NCI-H2107 treated with DMSO at 0.1 percent for 48 hours (cell line): ENCODE measurements around the gene HTD2.
"Not testable (repeated sequence)": the region's sequence is repeated elsewhere in the genome, so short reads cannot be mapped to it uniquely, and the experiment has no call there.

Source experiments
- DNase-seq: peaks from one replicate; lab custom pipeline; 2025; ENCODE audit not compliant: unreplicated experiment; lab: John Stamatoyannopoulos, UW

HTD2 gene

GRCh38 chr3:58331593-58332152 lies 25.4 kb downstream of the HTD2 start:
- no peak for DNase-seq

DNA sequence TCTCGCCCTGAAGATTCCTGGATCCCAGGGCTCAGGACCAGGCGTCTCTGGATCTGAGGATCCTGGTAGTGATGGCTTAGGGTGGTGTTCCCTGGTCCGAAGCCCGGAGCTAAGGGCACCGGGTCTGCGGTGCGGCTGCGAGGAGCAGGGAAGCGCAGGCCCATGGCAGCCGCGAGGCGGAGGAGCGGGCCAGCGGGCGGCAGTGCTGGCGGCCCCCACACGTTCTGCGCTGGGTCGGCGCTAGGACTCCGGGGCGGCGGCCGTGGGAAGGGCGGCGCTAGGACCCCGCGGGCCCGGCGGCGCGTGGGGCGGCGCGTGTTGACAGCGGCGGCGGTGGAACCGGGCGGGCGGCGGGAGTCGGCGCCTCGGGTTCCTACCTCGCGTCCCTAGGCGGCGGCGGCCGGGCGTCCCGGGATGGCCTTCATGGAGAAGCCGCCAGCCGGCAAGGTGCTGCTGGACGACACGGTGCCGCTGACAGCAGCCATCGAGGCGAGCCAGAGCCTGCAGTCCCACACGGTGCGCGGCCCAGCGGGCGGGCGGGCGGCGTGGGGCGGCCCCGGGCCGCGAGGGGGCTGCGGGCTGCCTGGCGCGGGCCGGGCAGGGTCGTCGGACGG lies 26.4 kb downstream of the HTD2 start, which contains the start of gene PXK:
Gene PXK (plus strand): TSS at position 318 of the 614 bp plus-strand sequence. CDS start 97 bp downstream, at position 415.
- no peak for DNase-seq

GRCh38 chr3:58333206-58334012 lies 27.1 kb downstream of the HTD2 start:
- peak; percentile 37 for DNase-seq

DNA sequence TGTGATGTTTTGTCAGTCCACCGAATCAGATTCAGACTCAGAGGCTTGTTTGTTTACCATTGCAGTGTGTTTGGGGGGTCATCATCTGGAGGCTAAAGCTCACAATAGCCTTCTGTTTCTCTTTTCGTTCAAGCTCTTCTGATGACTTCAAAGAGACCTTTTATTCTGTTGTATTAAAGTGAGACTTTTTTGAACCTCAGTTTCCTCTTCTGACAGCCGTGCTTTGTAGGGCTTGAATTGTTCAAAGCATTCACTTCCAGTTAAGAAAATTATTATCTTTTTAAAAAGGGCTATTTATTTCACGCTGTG lies 27.6 kb downstream of the HTD2 start:
- DNase-seq, result no peak

DNA sequence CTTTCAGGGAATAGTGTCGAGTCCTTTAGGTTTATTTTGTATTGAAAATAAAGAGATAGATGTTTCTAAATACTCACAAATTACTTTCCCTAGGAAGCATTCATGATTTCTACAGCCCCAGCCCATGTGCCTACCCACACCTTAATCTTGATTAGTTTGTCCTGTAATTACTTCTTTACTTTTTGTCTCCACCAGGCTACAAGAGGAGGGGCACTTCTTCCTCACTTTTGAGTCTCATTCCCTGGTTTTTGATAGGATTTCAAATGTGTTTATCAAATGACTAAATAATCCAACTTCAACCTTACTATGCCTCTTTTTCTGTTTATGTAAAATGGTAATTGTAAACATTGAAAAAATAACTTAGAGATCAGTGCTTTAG lies 28.2 kb downstream of the HTD2 start:
- DNase-seq, result no peak

DNA sequence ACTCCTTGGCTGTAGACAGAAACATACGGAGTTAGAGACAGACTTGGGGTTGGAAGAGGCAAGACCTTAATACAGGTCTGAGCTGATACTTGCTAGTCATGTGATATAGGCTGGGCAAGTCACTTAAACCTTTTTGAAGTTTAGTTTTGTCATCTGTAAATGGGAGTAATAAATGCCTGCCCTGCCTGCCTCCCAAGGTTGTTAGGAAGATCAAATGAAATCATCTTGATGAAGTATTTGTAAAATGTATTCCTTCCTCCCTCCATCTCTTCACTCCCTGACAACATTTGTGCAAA lies 29.3 kb downstream of the HTD2 start:
- DNase-seq, result no peak

- no peak for DNase-seq
Measured at GRCh38 chr3:58336135-58336882, 30.0 kb downstream of the HTD2 start.

GRCh38 chr3:58337190-58337589 lies 30.9 kb downstream of the HTD2 start:
- no peak for DNase-seq

- DNase-seq, result not testable (repeated sequence)
Measured at GRCh38 chr3:58339146-58339545, 32.8 kb downstream of the HTD2 start.

DNA sequence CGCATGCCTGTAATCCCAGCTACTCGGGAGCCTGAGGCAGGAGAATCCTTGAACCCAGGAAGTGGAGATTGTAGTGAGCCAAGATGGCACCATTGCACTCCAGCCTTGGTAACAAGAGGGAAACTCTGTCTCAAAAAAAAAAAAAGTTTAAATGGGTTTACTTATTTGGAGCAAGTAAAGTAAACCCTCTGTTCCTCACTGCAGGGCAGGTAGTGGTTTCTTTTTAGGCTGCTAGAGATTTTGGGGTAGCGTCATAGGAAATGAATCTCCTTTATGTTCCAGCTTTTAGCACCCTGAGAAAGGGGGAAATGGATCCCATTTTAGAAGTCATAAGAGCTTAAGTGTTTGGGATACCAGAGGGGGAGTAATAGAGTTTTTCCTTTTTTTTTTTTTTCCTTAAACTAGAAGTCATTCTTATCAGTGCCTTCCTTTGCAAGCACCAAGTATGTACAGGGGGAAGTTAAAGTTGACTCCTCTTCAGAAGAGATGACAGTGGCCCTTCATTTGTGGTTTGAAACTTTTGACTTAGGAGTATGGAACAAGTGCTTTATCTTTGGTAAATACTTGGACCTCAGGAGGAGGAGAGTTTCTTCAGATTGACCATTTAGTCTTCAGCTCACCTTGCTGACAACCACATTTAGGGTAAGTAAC lies 34.4 kb downstream of the HTD2 start:
- DNase-seq, result no peak

- no peak for DNase-seq
Measured at GRCh38 chr3:58341376-58341775, 35.1 kb downstream of the HTD2 start.

GRCh38 chr3:58342676-58343075 lies 36.4 kb downstream of the HTD2 start:
- no peak for DNase-seq

DNA sequence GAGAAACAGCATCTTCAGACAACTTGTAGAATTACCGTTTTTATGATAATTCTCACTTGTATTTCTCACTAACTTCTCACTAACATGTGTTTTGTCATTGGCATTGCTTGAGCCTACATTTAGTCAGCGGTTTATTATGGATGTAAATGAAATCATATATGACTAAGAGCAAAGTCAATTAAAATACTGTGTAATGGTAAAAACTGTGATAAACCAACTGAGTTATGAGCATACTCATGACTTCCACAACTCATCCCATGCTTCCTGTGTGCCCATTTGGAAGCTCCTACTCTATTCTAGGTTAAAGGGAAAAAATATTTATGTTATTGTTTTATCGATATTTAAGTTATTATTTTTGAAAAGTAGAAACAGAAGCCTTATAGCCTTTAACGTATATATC lies 39.1 kb downstream of the HTD2 start:
- DNase-seq, result no peak

- no peak for DNase-seq
Measured at GRCh38 chr3:58346368-58346767, 40.0 kb downstream of the HTD2 start.

- DNase-seq, result no peak
Measured at GRCh38 chr3:58347984-58348383, 41.7 kb downstream of the HTD2 start.

- DNase-seq, result no peak
Measured at GRCh38 chr3:58349792-58350626, 43.7 kb downstream of the HTD2 start.

DNA sequence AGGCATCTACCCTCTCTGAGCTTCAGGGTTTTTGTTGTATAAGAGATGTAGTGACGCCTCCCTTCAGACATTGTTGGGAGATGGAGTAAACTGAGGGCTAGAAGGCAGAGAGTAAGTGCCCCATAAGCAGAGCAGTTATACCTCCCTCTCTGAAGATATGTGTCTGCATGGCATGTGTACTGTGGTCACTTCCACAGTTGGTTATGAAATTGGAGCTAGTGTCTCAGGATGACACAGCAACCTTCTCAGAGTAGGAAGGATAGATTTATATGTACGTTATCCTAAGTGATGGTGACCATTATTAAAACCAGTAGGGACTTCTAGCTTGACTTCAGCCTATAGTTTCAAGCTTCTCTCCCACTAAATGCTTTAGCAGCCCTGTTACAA lies 44.3 kb downstream of the HTD2 start:
- DNase-seq, result no peak

- no peak for DNase-seq
Measured at GRCh38 chr3:58351920-58352319, 45.6 kb downstream of the HTD2 start.

GRCh38 chr3:58352626-58353025 lies 46.3 kb downstream of the HTD2 start:
- no peak for DNase-seq

GRCh38 chr3:58353722-58354553 lies 47.6 kb downstream of the HTD2 start:
- DNase-seq, result no peak
